Occipital lobe (tissue), 2 donors: ENCODE results near the gene UAP1. TPM values are rescaled to one million over a fixed set of nuclear protein-coding genes. Genes with fewer than 3 reads are reported as not detected.

Experiments used
- small RNA-seq: library from RNA; depleted of rRNA; stranded (forward); fragments of <200 nt; gene quantifications from one replicate; pipeline ENCODE3, GENCODE V24; 2014
- total RNA-seq: library from RNA; depleted of rRNA; stranded (reverse); fragments of >200 nt; gene quantifications from one replicate; pipeline ENCODE4 v1.2.3, GENCODE V29; 2014

Gene UAP1
- total RNA-seq, 1 donor from 2014 or later, result 45.7 TPM

Small RNAs within 50 kb of the gene (small RNA-seq; reads per million reads assigned to genes)
- not detected for gene UQCRBP2

Other genes with a start within 250 kb of the UAP1 start
- gene SPATA46, start 184.9 kb upstream of the UAP1 start, total RNA-seq, result not detected
- 1.1 TPM for gene C1orf226, start 180.0 kb upstream of the UAP1 start, total RNA-seq
- not detected for gene SH2D1B, start 149.6 kb upstream of the UAP1 start, total RNA-seq
- 48.4 TPM for gene UHMK1, start 63.9 kb upstream of the UAP1 start, total RNA-seq
- gene DDR2, start 70.7 kb downstream of the UAP1 start, total RNA-seq, result 7.5 TPM
- 27.3 TPM for gene HSD17B7, start 229.0 kb downstream of the UAP1 start, total RNA-seq